GM20431 (cell line): ENCODE measurements around the gene BMP8A.
"Not testable (repeated sequence)": the region's sequence is repeated elsewhere in the genome, so short reads cannot be mapped to it uniquely, and the experiment has no call there.

Source experiments
- in situ Hi-C: fragments of 300-500 bp; cut with MseI, MboI; formaldehyde crosslinking; loops from one replicate; pipeline ENCODE4 v1.15.0; 2020; ENCODE audit warnings: low sequenced_read_pairs; ENCODE audit not compliant: unreplicated experiment

BMP8A gene

GRCh38 chr1:39491146-39491921 lies at the start of gene BMP8A:
Gene BMP8A, plus strand, starts transcription at chr1:39491636. Its CDS starts 356 bp downstream, at chr1:39491992.
- in situ Hi-C loops = no loop called here

GRCh38 chr1:39441797-39442196 lies 49.6 kb upstream of the BMP8A start:
- in situ Hi-C loops = no loop called here

- in situ Hi-C loops = no loop called here
Measured at GRCh38 chr1:39445573-39445972, 45.9 kb upstream of the BMP8A start.

GRCh38 chr1:39446986-39447567 lies 44.4 kb upstream of the BMP8A start:
- in situ Hi-C loops = no loop called here

- in situ Hi-C loops = not testable (repeated sequence)
Measured at GRCh38 chr1:39450041-39450440, 41.4 kb upstream of the BMP8A start.

GRCh38 chr1:39450956-39451606 lies 40.4 kb upstream of the BMP8A start:
- in situ Hi-C loops = no loop called here

GRCh38 chr1:39452081-39452480 lies 39.4 kb upstream of the BMP8A start:
- in situ Hi-C loops = no loop called here

- in situ Hi-C loops = no loop called here
Measured at GRCh38 chr1:39452540-39452939, 38.9 kb upstream of the BMP8A start.

GRCh38 chr1:39453603-39454002 lies 37.8 kb upstream of the BMP8A start:
- in situ Hi-C loops = no loop called here

- in situ Hi-C loops = no loop called here
Measured at GRCh38 chr1:39458991-39459390, 32.4 kb upstream of the BMP8A start.

GRCh38 chr1:39462074-39462473 lies 29.4 kb upstream of the BMP8A start:
- in situ Hi-C loops = no loop called here

GRCh38 chr1:39466413-39467107 lies 24.9 kb upstream of the BMP8A start:
- in situ Hi-C loops = no loop called here

- in situ Hi-C loops = not testable (repeated sequence)
Measured at GRCh38 chr1:39467108-39467720, 24.2 kb upstream of the BMP8A start.

- in situ Hi-C loops = no loop called here
Measured at GRCh38 chr1:39469150-39469549, 22.3 kb upstream of the BMP8A start.

- in situ Hi-C loops = loop anchor here (10.0 kb wide), 1 partner anchor 65 kb away; no protein-coding TSS in a partner anchor
Measured at GRCh38 chr1:39470040-39470439, 21.4 kb upstream of the BMP8A start.

- in situ Hi-C loops = loop anchor here (10.0 kb wide), 1 partner anchor 62 kb away; no protein-coding TSS in a partner anchor
Measured at GRCh38 chr1:39472826-39473225, 18.6 kb upstream of the BMP8A start.

GRCh38 chr1:39473324-39473723 lies 18.1 kb upstream of the BMP8A start:
- in situ Hi-C loops = loop anchor here (10.0 kb wide), 1 partner anchor 61 kb away; no protein-coding TSS in a partner anchor

GRCh38 chr1:39474810-39475209 lies 16.6 kb upstream of the BMP8A start:
- in situ Hi-C loops = loop anchor here (10.0 kb wide), 1 partner anchor 60 kb away; no protein-coding TSS in a partner anchor

GRCh38 chr1:39475551-39475950 lies 15.9 kb upstream of the BMP8A start:
- in situ Hi-C loops = loop anchor here (10.0 kb wide), 1 partner anchor 59 kb away; no protein-coding TSS in a partner anchor
